Tibial nerve (tissue), 4 donors: ENCODE data around the gene TRMT11.

Experiments used
- CTCF ChIP-seq, 5 experiments: fragments of 200-600 bp in 3 of 5; fragments of 450-650 bp in 2 of 5; sonication (generic) in 3 of 5; IDR thresholded peaks; one replicate each; pipeline ENCODE4 v1.5.1; 2016 to 2019; ENCODE audit warnings: antibody characterized with exemption in 5 of 5, mild to moderate bottlenecking in 3 of 5, moderate library complexity in 2 of 5
- EP300 ChIP-seq, 2 donors: sonication (generic); formaldehyde crosslinking; IDR thresholded peaks; one replicate each; pipeline ENCODE4 v1.6.1; 2017; ENCODE audit warnings: antibody characterized with exemption in 2 of 2, mild to moderate bottlenecking in 1 of 2
- POLR2A ChIP-seq, 2 donors: fragments of 450-650 bp; IDR thresholded peaks; one replicate each; pipeline ENCODE4 v1.6.1; 2017; ENCODE audit warnings: antibody characterized with exemption in 2 of 2, mild to moderate bottlenecking in 2 of 2, moderate library complexity in 2 of 2

- TF ChIP-seq CTCF (IDR thresholded peaks at IDR 0.05): no peak
- no peak for TF ChIP-seq POLR2A (IDR thresholded peaks at IDR 0.05)
- TF ChIP-seq EP300 (IDR thresholded peaks at IDR 0.05): no peak
Measured at GRCh38 chr6:125988280-125988679, 1.9 kb downstream of the TRMT11 start.
